NCI-H2107 (cell line): Measurements from ENCODE around the gene GPR55.

Source experiments
- DNase-seq: peaks from one replicate; lab custom pipeline; 2025; lab: John Stamatoyannopoulos, UW

The GPR55 gene

GRCh38 chr2:230879271-230879882 is 45.7 kb downstream of the GPR55 start:
- DNase-seq = no peak

GRCh38 chr2:230878599-230879188 is 46.3 kb downstream of the GPR55 start:
- no peak for DNase-seq

DNA sequence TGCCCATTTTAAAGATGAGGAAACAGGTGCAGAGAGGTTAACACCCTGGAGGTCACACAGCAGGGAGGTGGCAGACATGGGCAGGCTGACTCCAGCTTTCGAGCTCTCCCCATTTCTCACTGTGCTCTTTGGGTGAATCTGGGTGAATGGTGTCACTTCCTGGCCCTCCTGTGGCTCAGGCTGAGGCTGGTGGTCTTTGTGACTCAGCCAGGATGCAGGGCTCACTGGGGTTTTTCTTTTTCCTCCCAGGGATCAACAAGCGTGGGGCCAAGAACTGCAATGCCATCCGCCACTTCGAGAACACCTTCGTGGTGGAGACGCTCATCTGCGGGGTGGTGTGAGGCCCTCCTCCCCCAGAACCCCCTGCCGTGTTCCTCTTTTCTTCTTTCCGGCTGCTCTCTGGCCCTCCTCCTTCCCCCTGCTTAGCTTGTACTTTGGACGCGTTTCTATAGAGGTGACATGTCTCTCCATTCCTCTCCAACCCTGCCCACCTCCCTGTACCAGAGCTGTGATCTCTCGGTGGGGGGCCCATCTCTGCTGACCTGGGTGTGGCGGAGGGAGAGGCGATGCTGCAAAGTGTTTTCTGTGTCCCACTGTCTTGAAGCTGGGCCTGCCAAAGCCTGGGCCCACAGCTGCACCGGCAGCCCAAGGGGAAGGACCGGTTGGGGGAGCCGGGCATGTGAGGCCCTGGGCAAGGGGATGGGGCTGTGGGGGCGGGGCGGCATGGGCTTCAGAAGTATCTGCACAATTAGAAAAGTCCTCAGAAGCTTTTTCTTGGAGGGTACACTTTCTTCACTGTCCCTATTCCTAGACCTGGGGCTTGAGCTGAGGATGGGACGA is 47.1 kb downstream of the GPR55 start:
- DNase-seq = no peak

DNA sequence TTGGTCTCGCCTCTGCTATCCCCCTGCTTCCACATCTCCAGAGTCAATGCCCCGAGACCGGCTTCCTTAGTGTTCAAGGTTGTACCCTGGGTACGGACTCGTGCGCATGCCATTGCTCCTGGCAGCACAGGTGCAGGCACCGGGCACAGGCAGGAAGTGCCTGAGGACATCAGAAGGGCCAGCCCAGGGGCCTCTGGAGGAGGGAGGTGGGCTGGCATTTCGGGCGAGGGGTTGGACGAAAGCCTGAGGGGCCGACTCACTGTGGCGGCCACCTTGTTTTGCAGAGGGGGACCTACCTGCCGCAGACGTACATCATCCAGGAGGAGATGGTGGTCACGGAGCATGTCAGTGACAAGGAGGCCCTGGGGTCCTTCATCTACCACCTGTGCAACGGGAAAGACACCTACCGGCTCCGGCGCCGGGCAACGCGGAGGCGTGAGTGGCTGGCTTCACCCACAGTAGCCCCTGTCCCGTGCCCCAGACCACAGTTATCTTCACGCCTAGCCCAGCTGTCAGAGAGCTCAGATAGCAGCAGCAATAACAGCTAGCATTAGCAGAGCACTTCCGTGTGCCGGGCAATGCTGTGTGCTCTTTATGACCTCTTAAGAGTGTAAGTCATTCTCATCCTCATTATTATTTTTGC is 47.8 kb downstream of the GPR55 start:
- DNase-seq = no peak

- DNase-seq = no peak
Measured at GRCh38 chr2:230875347-230876315, 49.4 kb downstream of the GPR55 start.

DNA sequence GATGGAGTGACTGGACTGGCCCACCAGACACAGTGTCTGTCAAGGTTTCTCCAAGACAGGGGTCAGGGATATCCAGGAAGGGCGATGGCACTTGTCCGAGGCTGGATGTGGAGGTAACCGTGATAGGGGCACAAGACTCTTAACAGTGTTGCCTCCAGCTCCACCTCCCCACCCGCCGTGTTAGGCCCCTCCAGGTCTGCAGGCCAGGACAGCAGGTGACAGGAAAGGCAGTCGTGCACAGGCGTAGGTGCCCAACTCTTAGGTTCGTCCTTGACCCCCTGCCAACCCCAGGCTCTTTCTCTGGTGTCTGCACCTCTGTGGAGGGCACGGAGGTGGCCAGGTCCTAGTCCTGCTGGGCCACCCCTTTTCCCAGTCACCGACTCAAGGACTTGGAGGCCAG is 50.2 kb downstream of the GPR55 start:
- DNase-seq = no peak

- no peak for DNase-seq
Measured at GRCh38 chr2:230874456-230874855, 50.6 kb downstream of the GPR55 start.

DNA sequence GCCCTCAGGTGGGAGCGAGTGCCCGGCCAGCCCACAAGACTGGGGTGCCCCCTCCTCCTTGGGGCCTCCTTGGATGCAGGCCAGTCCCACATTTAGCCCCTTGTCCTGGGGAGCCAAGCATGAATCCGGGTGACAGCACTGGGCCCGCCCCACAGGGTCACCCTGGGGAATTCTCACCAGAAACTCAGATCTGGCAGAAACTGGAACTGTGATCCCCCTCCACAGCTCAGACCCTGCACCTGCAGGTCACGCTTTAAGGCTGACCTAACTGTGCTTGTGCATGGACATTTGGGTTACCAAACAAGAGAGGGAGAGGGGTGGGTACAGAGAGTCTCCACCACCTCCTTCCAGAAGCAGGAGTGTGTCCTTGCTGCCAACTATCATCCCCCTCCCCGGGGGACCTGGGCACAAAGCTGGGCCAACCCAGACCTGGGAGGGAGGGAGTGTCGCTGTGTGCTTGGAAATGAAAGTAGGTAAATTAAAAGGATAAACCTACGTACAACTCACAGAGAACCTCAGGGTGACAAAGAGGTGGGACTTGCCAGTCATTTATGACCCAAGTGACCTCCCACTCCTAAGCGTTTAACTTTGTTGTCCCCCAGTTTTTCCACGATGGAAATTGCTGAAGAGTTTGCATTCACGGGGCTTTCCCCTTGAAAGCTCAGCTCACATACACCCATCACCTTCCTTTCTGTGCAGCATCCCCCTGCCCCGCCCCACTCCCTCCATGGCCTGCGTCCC is 51.2 kb downstream of the GPR55 start:
- DNase-seq = no peak

DNA sequence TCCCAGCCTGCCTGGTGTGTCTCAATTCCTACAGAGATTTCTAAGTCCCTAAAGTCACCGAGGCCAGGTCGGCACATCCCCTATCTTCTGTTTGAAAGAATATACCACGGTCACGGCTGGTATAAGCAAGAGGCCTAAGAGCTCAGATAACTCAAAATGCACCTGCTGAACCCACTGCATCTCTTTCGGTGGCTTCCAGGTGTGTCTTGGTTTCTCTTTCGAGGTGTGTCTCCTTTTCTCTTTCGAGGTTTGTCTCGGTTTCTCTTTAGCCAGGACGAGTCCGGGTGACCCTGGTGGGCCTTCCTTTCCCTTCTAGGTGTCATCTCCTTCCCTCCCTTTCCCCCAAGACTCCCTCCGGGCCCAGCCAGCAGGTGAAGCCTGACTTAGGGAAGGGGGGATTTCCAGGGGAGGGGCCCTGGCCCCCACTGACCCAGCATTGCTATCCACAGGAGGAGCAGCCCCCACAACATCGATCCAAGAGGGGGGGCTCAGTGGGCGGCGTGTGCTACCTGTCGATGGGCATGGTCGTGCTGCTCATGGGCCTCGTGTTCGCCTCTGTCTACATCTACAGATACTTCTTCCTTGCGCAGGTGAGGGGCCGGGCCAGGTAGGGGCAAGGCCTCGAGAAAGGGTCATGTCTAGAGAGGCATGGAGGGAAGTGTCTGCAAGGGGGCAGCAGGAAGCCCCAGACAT is 51.9 kb downstream of the GPR55 start:
- no peak for DNase-seq

- DNase-seq = no peak
Measured at GRCh38 chr2:230872151-230872967, 52.7 kb downstream of the GPR55 start.

DNA sequence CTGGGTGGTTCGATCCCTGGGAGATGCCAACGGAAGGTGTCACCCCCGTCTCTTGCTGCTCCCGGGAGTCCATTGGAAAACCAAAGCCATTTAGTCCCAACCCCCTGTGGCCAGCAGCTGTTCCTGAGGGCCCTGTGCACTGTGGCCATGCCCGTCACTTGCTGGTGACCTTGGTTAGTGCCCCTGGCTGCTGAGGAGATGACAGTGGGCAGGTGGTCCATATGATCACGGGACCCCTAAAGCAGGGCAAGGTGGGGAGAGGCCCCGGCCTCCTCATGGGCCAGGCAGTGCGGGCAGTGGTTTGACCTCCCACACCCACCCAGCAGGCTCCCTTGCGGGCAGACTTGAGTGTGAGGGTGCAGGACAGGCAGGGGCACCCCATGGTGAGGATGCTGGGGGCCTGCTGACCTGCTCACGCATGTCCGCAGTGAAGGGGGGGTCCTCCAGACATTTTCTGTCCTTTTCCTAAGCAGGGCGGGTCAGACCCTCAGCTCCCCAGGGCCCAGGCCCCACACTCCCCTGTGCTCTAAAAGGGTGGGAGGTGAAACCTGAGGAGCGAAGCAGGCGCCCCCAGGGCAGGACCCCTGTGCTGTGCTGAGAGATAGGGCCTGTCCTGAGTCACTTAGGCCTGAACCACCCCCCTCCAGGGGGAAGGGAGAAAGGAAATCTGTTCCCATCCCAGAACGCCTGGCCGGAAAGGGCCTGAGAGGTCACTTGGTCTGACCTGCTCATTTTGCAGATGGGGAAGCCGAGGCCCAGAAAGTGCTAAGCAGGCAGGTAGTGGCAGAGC is 53.5 kb downstream of the GPR55 start:
- DNase-seq = no peak

- no peak for DNase-seq
Measured at GRCh38 chr2:230870544-230871360, 54.3 kb downstream of the GPR55 start.

- DNase-seq = no peak
Measured at GRCh38 chr2:230869914-230870543, 55.0 kb downstream of the GPR55 start.

- DNase-seq = no peak
Measured at GRCh38 chr2:230868947-230869913, 55.8 kb downstream of the GPR55 start.

DNA sequence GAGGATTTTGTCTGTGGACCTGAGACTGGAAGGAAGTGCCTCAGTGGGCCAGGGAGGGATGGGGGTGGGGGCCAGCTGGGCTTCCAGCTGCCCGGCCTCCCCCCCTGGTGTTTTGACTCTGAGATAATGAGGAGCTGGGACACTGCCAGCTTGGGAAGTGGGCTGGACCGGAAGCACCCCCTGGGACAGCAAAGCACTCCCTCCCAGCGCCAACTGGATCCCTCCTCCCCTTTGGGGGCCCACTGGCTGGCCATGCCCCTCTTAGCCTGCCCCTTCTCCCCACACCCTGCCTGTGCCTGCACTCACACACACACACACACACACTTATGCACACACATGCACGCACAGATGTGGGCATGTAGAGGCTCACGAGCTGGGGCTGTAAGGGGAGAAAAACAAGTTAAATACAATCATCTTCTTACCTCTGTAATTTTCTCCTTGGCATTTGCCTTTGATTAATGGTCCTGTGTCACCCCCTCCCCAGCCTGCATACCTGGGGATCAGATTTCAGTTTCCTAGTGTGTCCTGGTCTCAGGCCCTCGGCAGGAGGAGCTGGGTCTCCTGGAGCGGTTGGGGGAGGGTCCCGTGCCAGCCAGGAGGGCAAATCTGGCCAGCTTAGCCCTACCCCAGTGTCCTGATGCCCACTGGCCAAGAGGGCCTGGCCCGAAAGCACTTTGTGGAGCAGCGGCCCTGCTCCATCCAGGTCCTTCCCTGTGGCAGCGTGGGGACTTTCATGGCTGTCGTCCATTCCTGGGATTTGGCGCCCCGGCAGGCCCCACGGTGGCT is 56.7 kb downstream of the GPR55 start:
- no peak for DNase-seq
